K562 (cell line): ENCODE data around the gene UGT2B17. TPM values are rescaled to one million over a fixed set of nuclear protein-coding genes. Genes with fewer than 3 reads are reported as not detected.
A peak's percentile ranks its signal among the peaks of the same experiment; 100 is the strongest.

Experiments used
- ATAC-seq: fragments of 200-7000 bp; cut with Tn5 transposase; 3 replicates; pipeline ENCODE4 v1.9.1; 2020; ENCODE audit warnings: moderate library complexity
- BruUV-seq: library from RNA; stranded (reverse); fragments of 400-500 nt; replicated peaks from 2 replicates; lab custom pipeline; 2021; lab: Mats Ljungman, UMichigan
- CTCF ChIA-PET: fragments of 300-600 bp; formaldehyde crosslinking; extraction: SDS; loops from one replicate; lab custom pipeline; 2021; ENCODE audit warnings: low intra/inter-chr PET ratio; lab: Yijun Ruan, JAX
- POLR2A ChIA-PET: fragments of 300-600, 350-650 bp; sonication (Branson Sonifier 250); formaldehyde crosslinking; extraction: SDS; loops from one replicate; lab custom pipeline; 2021; ENCODE audit warnings: antibody characterized with exemption, inconsistent platforms; lab: Yijun Ruan, JAX
- DNase-seq, 4 experiments: peaks; one replicate each; pipeline versions ENCODE4 v3.0.0 to v3.0.0-alpha.2; 2011 to 2018; ENCODE audit warnings: low spot score in 3 of 4, mixed read lengths in 3 of 4; ENCODE audit errors: extremely low read depth in 1 of 4
- FAIRE-seq: peaks from 2 replicates; lab custom pipeline; 2011; peaks lifted over from hg19 to GRCh38; lab: Jason Lieb, UNC
- H2AFZ ChIP-seq: 2 replicates; pipeline ENCODE4 v1.6.0; 2011; ENCODE audit warnings: low read depth, low read length, control low read depth, inconsistent platforms
- H3K27ac ChIP-seq: fragments of 200-600 bp; 3 replicates; pipeline ENCODE4 v1.8.0; 2011; ENCODE audit warnings: low read depth, mild to moderate bottlenecking, control low read depth, inconsistent platforms, low read length, moderate library complexity, mixed read lengths; ENCODE audit errors: extremely low read depth
- H3K27me3 ChIP-seq, 2 experiments: fragments of 300-600 bp in 1 of 2; 2 replicates in 1 of 2; 3 replicates in 1 of 2; pipeline versions ENCODE4 v1.6.0 to v1.8.0; 2011; ENCODE audit warnings: inconsistent platforms in 2 of 2, low read length in 2 of 2, mild to moderate bottlenecking in 1 of 2, mixed read lengths in 1 of 2, moderate library complexity in 1 of 2; ENCODE audit not compliant: control insufficient read depth in 2 of 2, insufficient read depth in 2 of 2
- H3K36me3 ChIP-seq: fragments of 300-600 bp; 3 replicates; pipeline ENCODE4 v1.8.0; 2011; ENCODE audit warnings: mild to moderate bottlenecking, low read length, inconsistent platforms; ENCODE audit not compliant: control insufficient read depth, insufficient read depth
- H3K4me1 ChIP-seq, 2 experiments: fragments of 200-600 bp in 1 of 2; replicated peaks in 1 of 2; 2 replicates in 1 of 2; 3 replicates in 1 of 2; pipeline versions ENCODE4 v1.5.1 to v1.8.0; 2011; ENCODE audit warnings: inconsistent platforms in 2 of 2, low read length in 2 of 2, mild to moderate bottlenecking in 1 of 2, mixed read lengths in 1 of 2, moderate library complexity in 1 of 2; ENCODE audit not compliant: control insufficient read depth in 2 of 2, insufficient read depth in 2 of 2
- H3K4me2 ChIP-seq: 2 replicates; pipeline ENCODE4 v1.6.1; 2011; ENCODE audit warnings: low read length, control low read depth, inconsistent platforms, mixed read lengths; ENCODE audit not compliant: insufficient read depth
- H3K4me3 ChIP-seq: fragments of 200-600 bp; sonication (generic), shearing (Covaris generic); 2 replicates; pipeline ENCODE4 v1.5.1; 2016; ENCODE audit warnings: control low read depth, inconsistent platforms
- H3K79me2 ChIP-seq: fragments of 200-600 bp; 3 replicates; pipeline ENCODE4 v1.8.0; 2011; ENCODE audit warnings: low read length, inconsistent platforms; ENCODE audit not compliant: control insufficient read depth, insufficient read depth
- H3K9ac ChIP-seq, 2 experiments: 2 replicates each; pipeline versions ENCODE4 v1.6.0 to v1.6.1; 2011; ENCODE audit warnings: low read depth in 2 of 2, low read length in 2 of 2, control low read depth in 1 of 2, inconsistent platforms in 1 of 2, mild to moderate bottlenecking in 1 of 2, mixed read lengths in 1 of 2; ENCODE audit not compliant: insufficient read depth in 1 of 2
- H3K9me1 ChIP-seq: one replicate; pipeline ENCODE4 v1.6.0; 2011; ENCODE audit warnings: inconsistent platforms, mild to moderate bottlenecking, low read length, moderate library complexity; ENCODE audit not compliant: control insufficient read depth, insufficient read depth
- H3K9me3 ChIP-seq: replicated peaks from 2 replicates; pipeline ENCODE4 v1.5.1; 2011; ENCODE audit warnings: low read depth, low read length, inconsistent platforms; ENCODE audit not compliant: control insufficient read depth, insufficient read depth
- H4K20me1 ChIP-seq: replicated peaks from 2 replicates; pipeline ENCODE4 v1.6.1; 2011; ENCODE audit warnings: low read length, inconsistent platforms, mixed read lengths; ENCODE audit not compliant: control insufficient read depth, insufficient read depth
- DMBX1 ChIP-seq: fragments of 250-450 bp; sonication (Bioruptor Pico); IDR thresholded peaks from 2 replicates; pipeline ENCODE4 v1.8.0; 2022; ENCODE audit warnings: inconsistent platforms, mild to moderate bottlenecking, moderate library complexity, borderline replicate concordance
- DPF2 ChIP-seq: fragments of 450-650 bp; IDR thresholded peaks from 2 replicates; pipeline ENCODE4 v1.6.1; 2016
- E2F3 ChIP-seq: fragments of 250-450 bp; sonication (Bioruptor Pico); IDR thresholded peaks from 2 replicates; pipeline ENCODE4 v1.4.0; 2020; ENCODE audit warnings: mild to moderate bottlenecking
- ELF4 ChIP-seq: fragments of 450-650 bp; formaldehyde crosslinking; IDR thresholded peaks from 2 replicates; pipeline ENCODE4 v1.4.0; 2022; ENCODE audit warnings: missing genetic modification characterization
- ERF ChIP-seq: fragments of 450-650 bp; formaldehyde crosslinking; IDR thresholded peaks from 2 replicates; pipeline ENCODE4 v1.4.0; 2020; ENCODE audit warnings: mild to moderate bottlenecking, mixed read lengths
- L3MBTL2 ChIP-seq: fragments of 450-650 bp; IDR thresholded peaks from 2 replicates; pipeline ENCODE4 v1.6.1; 2016; ENCODE audit warnings: mild to moderate bottlenecking, moderate library complexity
- SMAD4 ChIP-seq: fragments of 250-450 bp; sonication (Bioruptor Pico); conservative IDR thresholded peaks from 2 replicates; pipeline ENCODE4 v1.8.0; 2021; ENCODE audit warnings: inconsistent platforms, mild to moderate bottlenecking, moderate library complexity
- ZZZ3 ChIP-seq: fragments of 450-650 bp; IDR thresholded peaks from 2 replicates; pipeline ENCODE4 v1.6.1; 2016; ENCODE audit warnings: antibody characterized with exemption, mild to moderate bottlenecking, moderate library complexity
- WGBS: fragments of 100-300 bp; shearing (Covaris generic); methylation state at CpG from one replicate; pipeline ENCODE4 v1.1.6; 2016; ENCODE audit warnings: low coverage, mixed read lengths; ENCODE audit not compliant: insufficient coverage; ENCODE audit errors: missing lambda C conversion rate; 5-methylcytosine and 5-hydroxymethylcytosine counted together
- in situ Hi-C: fragments of 300-500 bp; cut with MboI; formaldehyde crosslinking; loops from 4 replicates; pipeline ENCODE4 v1.15.0; 2018; ENCODE audit warnings: inconsistent platforms, mixed read lengths
- intact Hi-C: fragments of 100-400 bp; cut with micrococcal nuclease; formaldehyde crosslinking; loops from 2 replicates; pipeline ENCODE4 v1.14.2; 2022
- polyA plus RNA-seq, 8 experiments: library from polyadenylated mRNA; depleted of rRNA in 4 of 8; stranded (reverse) in 5 of 8; unstranded in 3 of 8; fragments of >200 nt; fragmentation: Nextera tagmentation in 2 of 8; fragmentation: Illumina TruSeq in 1 of 8; extraction: Ambion mirVana in 2 of 8; extraction: Trizol in 1 of 8; gene quantifications; 2 replicates each; pipeline versions ENCODE4 v1.2.1 to v1.2.3, GENCODE V29; 2011 to 2014; ENCODE audit warnings: inconsistent platforms in 1 of 8, missing spikeins in 1 of 8
- total RNA-seq, 7 experiments: library from RNA; depleted of rRNA in 6 of 7; stranded (reverse); fragments of >200 nt in 6 of 7; fragmentation: Illumina TruSeq in 2 of 7; extraction: Trizol in 2 of 7; gene quantifications; 2 replicates each; pipeline versions ENCODE4 v1.2.1 to v1.2.3, GENCODE V29; 2011 to 2021; ENCODE audit warnings: low replicate concordance in 1 of 7
- TF ChIP-seq, protein P1 (sequence below): sonication (generic); formaldehyde crosslinking; IDR thresholded peaks from 2 replicates; pipeline ENCODE4 v1.8.1; 2022; ENCODE audit warnings: missing genetic modification reagents
- TF ChIP-seq, protein P2 (sequence below), 2 experiments: fragments of 450-650 bp; IDR thresholded peaks; 2 replicates each; pipeline ENCODE4 v1.6.1; 2018; ENCODE audit warnings: mild to moderate bottlenecking in 2 of 2, low read depth in 1 of 2; ENCODE audit not compliant: partially characterized antibody in 2 of 2
- TF ChIP-seq, protein P3 (sequence below): fragments of 450-650 bp; formaldehyde crosslinking; IDR thresholded peaks from 2 replicates; pipeline ENCODE4 v1.4.0; 2022; ENCODE audit warnings: mild to moderate bottlenecking, moderate library complexity

UGT2B17 gene
- total and polyA plus RNA-seq, 9 of the 15 experiments (the other 6 are each of a cell fraction or from before 2014, with no cell fraction given): 0.11 TPM; not detected in 8

GRCh38 chr4:68569466-68570121 lies 6.5 kb downstream of the UGT2B17 start:
- BruUV-seq: no TSS peak
- Histone ChIP-seq H3K27ac (no peak overlapping the region), H3K9me1 (no peaks in the 10 kb centered on the region), H4K20me1 (no peaks in the 10 kb centered on the region), H3K4me3 (no peak overlapping the region), H3K36me3 (no peaks in the 10 kb centered on the region), H3K9me3 (no peaks in the 10 kb centered on the region), H3K27me3 (no peaks in the 10 kb centered on the region), H3K4me1 (no peaks in the 10 kb centered on the region), H3K79me2 (no peaks in the 10 kb centered on the region), H3K9ac (no peak overlapping the region), H2AFZ (peak overlapping the region; percentile 44; the same call in 1 of the 2 replicates), H3K4me2 (no peak overlapping the region)
- DNase-seq (peak in 1 of 4 experiments; percentile 8), ATAC-seq (peak; percentile 54), FAIRE-seq (no peak)
- 4% methylated on average over 7 of the region's 7 CpGs for WGBS
- ChIA-PET POLR2A (no interaction called here), CTCF (no interaction called here)
- intact Hi-C loops: no loop called here
- in situ Hi-C loops: no loop called here
- TF ChIP-seq DMBX1 (CRISPR knock-in tag): peak; percentile 72; the same call in 1 of the 2 replicates
- TF ChIP-seq E2F3: 0 out of 2 replicates have a peak, but pooled peaks have one; percentile 28
- TF ChIP-seq, protein P1, sequence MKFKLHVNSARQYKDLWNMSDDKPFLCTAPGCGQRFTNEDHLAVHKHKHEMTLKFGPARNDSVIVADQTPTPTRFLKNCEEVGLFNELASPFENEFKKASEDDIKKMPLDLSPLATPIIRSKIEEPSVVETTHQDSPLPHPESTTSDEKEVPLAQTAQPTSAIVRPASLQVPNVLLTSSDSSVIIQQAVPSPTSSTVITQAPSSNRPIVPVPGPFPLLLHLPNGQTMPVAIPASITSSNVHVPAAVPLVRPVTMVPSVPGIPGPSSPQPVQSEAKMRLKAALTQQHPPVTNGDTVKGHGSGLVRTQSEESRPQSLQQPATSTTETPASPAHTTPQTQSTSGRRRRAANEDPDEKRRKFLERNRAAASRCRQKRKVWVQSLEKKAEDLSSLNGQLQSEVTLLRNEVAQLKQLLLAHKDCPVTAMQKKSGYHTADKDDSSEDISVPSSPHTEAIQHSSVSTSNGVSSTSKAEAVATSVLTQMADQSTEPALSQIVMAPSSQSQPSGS (CRISPR knock-in tag): no peak
- no peak for TF ChIP-seq ZZZ3
- TF ChIP-seq, protein P2, sequence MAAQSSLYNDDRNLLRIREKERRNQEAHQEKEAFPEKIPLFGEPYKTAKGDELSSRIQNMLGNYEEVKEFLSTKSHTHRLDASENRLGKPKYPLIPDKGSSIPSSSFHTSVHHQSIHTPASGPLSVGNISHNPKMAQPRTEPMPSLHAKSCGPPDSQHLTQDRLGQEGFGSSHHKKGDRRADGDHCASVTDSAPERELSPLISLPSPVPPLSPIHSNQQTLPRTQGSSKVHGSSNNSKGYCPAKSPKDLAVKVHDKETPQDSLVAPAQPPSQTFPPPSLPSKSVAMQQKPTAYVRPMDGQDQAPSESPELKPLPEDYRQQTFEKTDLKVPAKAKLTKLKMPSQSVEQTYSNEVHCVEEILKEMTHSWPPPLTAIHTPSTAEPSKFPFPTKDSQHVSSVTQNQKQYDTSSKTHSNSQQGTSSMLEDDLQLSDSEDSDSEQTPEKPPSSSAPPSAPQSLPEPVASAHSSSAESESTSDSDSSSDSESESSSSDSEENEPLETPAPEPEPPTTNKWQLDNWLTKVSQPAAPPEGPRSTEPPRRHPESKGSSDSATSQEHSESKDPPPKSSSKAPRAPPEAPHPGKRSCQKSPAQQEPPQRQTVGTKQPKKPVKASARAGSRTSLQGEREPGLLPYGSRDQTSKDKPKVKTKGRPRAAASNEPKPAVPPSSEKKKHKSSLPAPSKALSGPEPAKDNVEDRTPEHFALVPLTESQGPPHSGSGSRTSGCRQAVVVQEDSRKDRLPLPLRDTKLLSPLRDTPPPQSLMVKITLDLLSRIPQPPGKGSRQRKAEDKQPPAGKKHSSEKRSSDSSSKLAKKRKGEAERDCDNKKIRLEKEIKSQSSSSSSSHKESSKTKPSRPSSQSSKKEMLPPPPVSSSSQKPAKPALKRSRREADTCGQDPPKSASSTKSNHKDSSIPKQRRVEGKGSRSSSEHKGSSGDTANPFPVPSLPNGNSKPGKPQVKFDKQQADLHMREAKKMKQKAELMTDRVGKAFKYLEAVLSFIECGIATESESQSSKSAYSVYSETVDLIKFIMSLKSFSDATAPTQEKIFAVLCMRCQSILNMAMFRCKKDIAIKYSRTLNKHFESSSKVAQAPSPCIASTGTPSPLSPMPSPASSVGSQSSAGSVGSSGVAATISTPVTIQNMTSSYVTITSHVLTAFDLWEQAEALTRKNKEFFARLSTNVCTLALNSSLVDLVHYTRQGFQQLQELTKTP (IDR thresholded peaks at IDR 0.05; ENCODE audit: low read depth in 1 of 2, partially characterized antibody in 2 of 2): no peak
- TF ChIP-seq ERF (CRISPR knock-in tag): 0 out of 2 replicates have a peak, but pooled peaks have one; percentile 77
- TF ChIP-seq SMAD4 (CRISPR knock-in tag): peak; percentile 54; the same call in 1 of the 2 replicates
- TF ChIP-seq DPF2: no peak
- no peak for TF ChIP-seq ELF4 (CRISPR knock-in tag)
- peak; percentile 33; the same call in 1 of the 2 replicates for TF ChIP-seq L3MBTL2
- TF ChIP-seq, protein P3, sequence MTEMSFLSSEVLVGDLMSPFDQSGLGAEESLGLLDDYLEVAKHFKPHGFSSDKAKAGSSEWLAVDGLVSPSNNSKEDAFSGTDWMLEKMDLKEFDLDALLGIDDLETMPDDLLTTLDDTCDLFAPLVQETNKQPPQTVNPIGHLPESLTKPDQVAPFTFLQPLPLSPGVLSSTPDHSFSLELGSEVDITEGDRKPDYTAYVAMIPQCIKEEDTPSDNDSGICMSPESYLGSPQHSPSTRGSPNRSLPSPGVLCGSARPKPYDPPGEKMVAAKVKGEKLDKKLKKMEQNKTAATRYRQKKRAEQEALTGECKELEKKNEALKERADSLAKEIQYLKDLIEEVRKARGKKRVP (CRISPR knock-in tag): peak; percentile 46; the same call in 1 of the 2 replicates
